ENCODE data around the gene CRNN.

CRNN gene

DNA sequence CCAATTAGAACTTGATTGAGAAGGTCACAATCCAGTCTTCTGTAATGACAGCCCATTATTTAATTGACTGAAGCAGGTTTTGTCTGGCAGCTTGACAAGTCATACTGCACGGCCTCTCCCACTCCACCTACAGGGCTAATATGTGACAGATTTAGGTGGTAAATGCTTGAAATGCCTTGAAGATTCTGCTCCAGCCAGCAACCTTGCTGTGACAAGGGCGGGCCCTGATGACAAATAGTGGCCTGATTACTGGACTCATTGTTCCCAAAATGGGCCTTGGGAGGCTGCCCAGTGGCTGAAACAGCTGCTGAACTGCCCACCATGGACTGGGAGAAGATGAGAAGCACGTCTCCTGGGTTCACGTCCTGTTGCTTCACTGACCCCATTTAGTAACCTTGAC lies 30.0 kb upstream of the CRNN start:
- H3K4me3 ChIP-seq (ENCODE audit: low read depth, low read length), result no peak overlapping the region
- TF ChIP-seq, protein P1, sequence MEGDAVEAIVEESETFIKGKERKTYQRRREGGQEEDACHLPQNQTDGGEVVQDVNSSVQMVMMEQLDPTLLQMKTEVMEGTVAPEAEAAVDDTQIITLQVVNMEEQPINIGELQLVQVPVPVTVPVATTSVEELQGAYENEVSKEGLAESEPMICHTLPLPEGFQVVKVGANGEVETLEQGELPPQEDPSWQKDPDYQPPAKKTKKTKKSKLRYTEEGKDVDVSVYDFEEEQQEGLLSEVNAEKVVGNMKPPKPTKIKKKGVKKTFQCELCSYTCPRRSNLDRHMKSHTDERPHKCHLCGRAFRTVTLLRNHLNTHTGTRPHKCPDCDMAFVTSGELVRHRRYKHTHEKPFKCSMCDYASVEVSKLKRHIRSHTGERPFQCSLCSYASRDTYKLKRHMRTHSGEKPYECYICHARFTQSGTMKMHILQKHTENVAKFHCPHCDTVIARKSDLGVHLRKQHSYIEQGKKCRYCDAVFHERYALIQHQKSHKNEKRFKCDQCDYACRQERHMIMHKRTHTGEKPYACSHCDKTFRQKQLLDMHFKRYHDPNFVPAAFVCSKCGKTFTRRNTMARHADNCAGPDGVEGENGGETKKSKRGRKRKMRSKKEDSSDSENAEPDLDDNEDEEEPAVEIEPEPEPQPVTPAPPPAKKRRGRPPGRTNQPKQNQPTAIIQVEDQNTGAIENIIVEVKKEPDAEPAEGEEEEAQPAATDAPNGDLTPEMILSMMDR (conservative IDR thresholded peaks at IDR 0.05; ENCODE audit: low read depth, low read length), result no peak
- no peak for DNase-seq (ENCODE audit: low read depth)

DNA sequence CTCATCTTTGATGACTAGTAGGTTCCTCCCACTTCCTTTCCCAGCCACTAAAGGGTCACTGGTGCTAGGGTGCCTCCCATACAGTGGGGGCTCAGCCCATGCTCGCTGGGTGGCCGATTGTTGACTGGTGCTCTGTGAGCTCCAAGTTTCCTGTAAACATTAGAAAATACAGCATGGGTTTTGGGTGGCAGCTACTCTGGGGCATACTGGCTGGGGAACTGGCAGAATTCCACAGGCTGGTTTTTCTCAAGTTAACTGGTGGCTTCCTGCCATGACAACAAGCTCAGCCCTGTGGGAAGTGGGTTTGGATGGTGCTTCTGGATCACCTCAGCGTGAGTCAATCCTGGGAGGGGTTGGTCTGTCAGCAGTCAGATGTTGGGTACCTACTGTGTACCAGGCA lies 28.7 kb upstream of the CRNN start:
- no peak for DNase-seq (ENCODE audit: low read depth)
- no peak overlapping the region for H3K4me3 ChIP-seq (ENCODE audit: low read depth, low read length)
- TF ChIP-seq, protein P1 (conservative IDR thresholded peaks at IDR 0.05; ENCODE audit: low read depth, low read length), result no peak

DNA sequence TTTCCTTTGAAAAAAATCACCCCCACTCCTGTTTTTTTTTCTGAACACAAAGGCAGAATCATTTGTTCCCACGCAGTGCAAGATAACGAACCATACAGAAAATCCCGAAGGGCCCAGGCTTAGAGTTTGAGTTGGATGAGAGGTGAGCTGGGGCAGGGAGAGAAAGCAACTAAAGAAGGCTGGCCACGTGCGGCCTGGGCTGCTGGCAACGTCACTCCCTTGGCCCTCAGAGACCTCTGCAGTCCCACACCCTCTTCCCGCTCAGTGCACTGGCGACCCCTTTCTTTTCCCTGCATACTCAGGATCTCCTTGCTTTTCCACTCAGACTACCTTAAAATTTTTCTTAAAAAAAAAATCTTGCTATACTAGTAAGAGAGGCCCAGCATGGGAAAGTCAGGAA lies 28.2 kb upstream of the CRNN start:
- no peak overlapping the region for H3K4me3 ChIP-seq (ENCODE audit: low read depth, low read length)
- TF ChIP-seq, protein P1 (conservative IDR thresholded peaks at IDR 0.05; ENCODE audit: low read depth, low read length), result no peak
- no peak for DNase-seq (ENCODE audit: low read depth)

DNA sequence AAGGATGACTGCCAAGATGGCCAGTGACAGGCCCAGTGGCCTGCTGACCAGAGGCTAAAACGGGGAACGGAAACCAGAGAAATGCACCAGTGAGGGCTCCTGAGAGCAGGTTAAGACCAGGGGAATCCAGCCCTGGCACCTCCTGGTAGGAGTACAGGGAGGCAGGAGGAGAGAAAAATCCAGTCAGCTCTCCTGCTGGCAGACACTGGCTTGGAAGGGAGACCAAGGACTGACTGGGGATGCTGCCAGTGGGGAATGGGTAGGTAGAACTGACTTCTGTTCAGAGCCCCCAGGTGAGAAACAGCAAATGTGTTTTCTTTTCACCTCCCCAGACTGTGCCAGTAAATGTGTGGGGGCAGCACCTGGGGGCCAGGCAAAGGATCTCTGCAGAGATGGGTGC lies 27.7 kb upstream of the CRNN start:
- TF ChIP-seq, protein P1 (conservative IDR thresholded peaks at IDR 0.05; ENCODE audit: low read depth, low read length), result no peak
- H3K4me3 ChIP-seq (ENCODE audit: low read depth, low read length), result no peak overlapping the region
- no peak for DNase-seq (ENCODE audit: low read depth)

DNA sequence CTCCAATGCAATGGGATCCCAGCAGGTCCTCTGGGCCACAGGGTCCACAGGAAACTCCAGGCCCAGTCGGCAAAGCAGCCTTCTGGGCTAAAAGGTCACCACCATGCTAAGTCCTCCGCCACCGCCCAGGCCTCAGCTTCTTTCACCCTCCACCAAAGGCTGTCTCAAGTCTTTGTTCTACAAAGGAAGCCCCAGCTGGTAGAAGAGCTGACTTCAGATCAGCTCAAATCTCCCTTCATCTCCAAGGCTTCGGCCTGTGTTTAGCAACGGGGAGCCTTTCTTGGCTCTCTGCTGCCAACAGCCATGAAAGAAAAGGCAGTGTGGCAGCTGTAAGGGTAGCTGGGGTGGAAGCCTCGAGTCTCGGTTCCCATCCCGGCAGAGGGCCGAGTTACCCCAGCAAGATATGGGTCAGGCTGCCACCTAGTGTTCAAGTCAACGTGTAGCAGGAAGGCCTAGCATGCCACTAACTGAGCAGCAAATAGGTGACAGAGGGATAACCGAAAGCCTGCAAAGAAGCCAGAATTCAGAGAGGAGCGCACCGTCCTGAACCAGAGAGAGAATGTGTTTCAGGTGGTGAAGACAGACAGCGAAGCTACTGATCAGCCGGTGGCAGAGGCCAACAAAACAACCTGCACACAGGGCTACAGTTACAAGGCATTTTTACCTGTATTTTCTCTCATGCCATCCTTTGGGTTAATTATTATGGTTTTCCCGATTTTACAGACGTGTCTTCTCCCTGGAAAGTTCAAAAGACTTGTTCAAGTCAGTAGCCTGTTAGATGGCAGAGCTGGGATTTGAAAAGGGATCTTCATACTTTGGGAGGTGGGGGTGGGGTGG lies 26.8 kb upstream of the CRNN start:
- DNase-seq (ENCODE audit: low read depth), result peak; percentile 78
- H3K4me3 ChIP-seq (ENCODE audit: low read depth, low read length), result no peak overlapping the region
- TF ChIP-seq, protein P1 (conservative IDR thresholded peaks at IDR 0.05; ENCODE audit: low read depth, low read length), result peak; percentile 85

DNA sequence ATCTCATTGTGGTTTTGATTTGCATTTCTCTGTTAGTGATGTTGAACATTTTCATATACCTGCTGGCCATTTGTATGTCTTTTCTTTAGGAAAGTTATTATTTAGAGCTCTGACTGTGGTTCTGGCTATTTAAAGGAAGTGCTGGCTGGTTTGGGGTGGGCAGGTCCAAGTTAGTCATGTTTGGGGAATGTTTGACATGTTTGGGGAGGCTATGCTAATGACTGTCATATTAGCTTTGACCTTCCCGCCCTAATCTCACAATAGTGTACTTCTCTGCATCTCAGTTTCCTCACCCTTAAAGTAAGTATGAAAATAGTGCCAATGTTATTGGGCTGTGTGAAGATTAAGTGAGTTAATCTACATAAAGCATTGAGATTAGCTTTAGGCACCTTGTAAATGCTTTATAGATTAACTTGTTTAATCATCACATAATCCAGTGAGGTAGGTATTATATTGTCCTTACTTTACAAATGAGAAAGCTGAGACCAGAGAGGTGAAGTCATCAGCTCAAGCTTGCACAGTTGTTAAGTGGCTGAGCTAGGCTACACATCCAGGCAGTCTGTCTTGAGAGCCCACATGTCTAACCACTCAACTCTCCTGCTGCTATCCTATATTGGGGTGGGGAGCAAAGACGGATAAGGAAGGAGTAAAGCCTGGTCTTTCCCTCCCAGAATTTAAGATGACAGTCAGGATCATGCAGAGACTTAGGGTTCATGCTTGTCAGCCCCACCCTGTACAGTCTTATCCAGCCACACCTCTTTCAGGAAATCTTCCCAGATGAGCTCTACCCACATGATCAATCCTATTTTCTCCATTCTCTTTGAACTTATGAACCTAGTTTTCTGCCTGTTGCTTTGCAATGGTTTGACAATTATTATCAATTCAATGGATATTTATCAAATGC lies 22.8 kb upstream of the CRNN start:
- DNase-seq (ENCODE audit: low read depth), result no peak

More for the DNA sequence above, 22.8 kb upstream of the CRNN start:
- TF ChIP-seq, protein P1 (conservative IDR thresholded peaks at IDR 0.05; ENCODE audit: low read depth, low read length), result no peak
- no peak overlapping the region for H3K4me3 ChIP-seq (ENCODE audit: low read depth, low read length)
